SK-N-SH (cell line): ENCODE measurements around the gene SLC2A3. TPM values are rescaled to one million over a fixed set of nuclear protein-coding genes. Genes with fewer than 3 reads are reported as not detected.
"Not testable (repeated sequence)": the region's sequence is repeated elsewhere in the genome, so short reads cannot be mapped to it uniquely, and the experiment has no call there.

ENCODE experiments used
- CTCF ChIA-PET: fragments of 300-600, 350-600 bp; formaldehyde crosslinking; extraction: SDS; loops from one replicate; lab custom pipeline; 2021; lab: Yijun Ruan, JAX
- POLR2A ChIA-PET: fragments of 350-600 bp; sonication (Branson Sonifier 250); formaldehyde crosslinking; extraction: SDS; loops from one replicate; lab custom pipeline; 2020; ENCODE audit warnings: antibody characterized with exemption, inconsistent platforms; lab: Yijun Ruan, JAX
- DNase-seq: peaks from one replicate; pipeline ENCODE4 v3.0.0; 2012
- H2AFZ ChIP-seq: fragments of 200-600 bp; sonication (generic); 2 replicates; pipeline ENCODE4 v1.8.1; 2016; ENCODE audit warnings: antibody characterized with exemption, mild to moderate bottlenecking, low read depth
- H3F3A ChIP-seq: fragments of 200-600 bp; sonication (generic); replicated peaks from 2 replicates; pipeline ENCODE3; 2016; ENCODE audit warnings: antibody characterized with exemption, mild to moderate bottlenecking; ENCODE audit not compliant: insufficient read depth
- H3K27ac ChIP-seq, 2 experiments: fragments of 200-500 bp in 1 of 2; fragments of 200-600 bp in 1 of 2; sonication (Bioruptor generic) in 1 of 2; sonication (generic), shearing (Covaris generic) in 1 of 2; 2 replicates each; pipeline versions ENCODE4 v1.5.1 to v1.6.1; 2014 to 2016; ENCODE audit warnings: low read depth in 2 of 2, inconsistent platforms in 1 of 2, low read length in 1 of 2, mild to moderate bottlenecking in 1 of 2, mixed read lengths in 1 of 2
- H3K27me3 ChIP-seq: fragments of 200-600 bp; sonication (generic), shearing (Covaris generic); 2 replicates; pipeline ENCODE4 v1.6.1; 2016; ENCODE audit warnings: mixed run types; ENCODE audit not compliant: insufficient read depth
- H3K36me3 ChIP-seq, 2 experiments: fragments of 200-500 bp in 1 of 2; fragments of 200-600 bp in 1 of 2; sonication (Bioruptor generic) in 1 of 2; sonication (generic) in 1 of 2; replicated peaks in 1 of 2; 2 replicates each; pipeline versions ENCODE3 to v1.5.1; 2014 to 2016; ENCODE audit warnings: low read length in 1 of 2, mild to moderate bottlenecking in 1 of 2; ENCODE audit not compliant: insufficient read depth in 2 of 2, control insufficient read depth in 1 of 2
- H3K4me1 ChIP-seq, 2 experiments: fragments of 200-500 bp in 1 of 2; fragments of 200-600 bp in 1 of 2; sonication (Bioruptor generic) in 1 of 2; sonication (generic), shearing (Covaris generic) in 1 of 2; 2 replicates each; pipeline versions ENCODE4 v1.5.1 to v1.6.1; 2014 to 2016; ENCODE audit warnings: low read depth in 1 of 2, low read length in 1 of 2, mixed run types in 1 of 2; ENCODE audit not compliant: insufficient read depth in 2 of 2, control insufficient read depth in 1 of 2
- H3K4me2 ChIP-seq: fragments of 200-600 bp; sonication (generic), shearing (Covaris generic); 2 replicates; pipeline ENCODE4 v1.6.1; 2017; ENCODE audit warnings: mixed run types
- H3K4me3 ChIP-seq, 2 experiments: fragments of 200-500 bp in 1 of 2; fragments of 200-600 bp in 1 of 2; sonication (Bioruptor generic) in 1 of 2; sonication (generic), shearing (Covaris generic) in 1 of 2; 2 replicates each; pipeline versions ENCODE4 v1.5.1 to v1.8.1; 2014 to 2016; ENCODE audit warnings: low read depth in 2 of 2, inconsistent platforms in 1 of 2, low read length in 1 of 2, mild to moderate bottlenecking in 1 of 2, mixed read lengths in 1 of 2, moderate library complexity in 1 of 2
- H3K79me2 ChIP-seq: fragments of 200-600 bp; sonication (generic); 2 replicates; pipeline ENCODE4 v1.8.1; 2017; ENCODE audit warnings: mild to moderate bottlenecking; ENCODE audit not compliant: insufficient read depth
- H3K9ac ChIP-seq: fragments of 200-600 bp; sonication (generic); 2 replicates; pipeline ENCODE4 v1.6.1; 2017; ENCODE audit warnings: mixed run types
- H3K9me2 ChIP-seq: fragments of 200-600 bp; sonication (generic); 2 replicates; pipeline ENCODE4 v1.6.1; 2017; ENCODE audit warnings: mixed run types
- H3K9me3 ChIP-seq: fragments of 200-600 bp; sonication (generic); 2 replicates; pipeline ENCODE4 v1.6.1; 2017; ENCODE audit warnings: mixed run types, mild to moderate bottlenecking, moderate library complexity
- H4K20me1 ChIP-seq: fragments of 200-600 bp; sonication (generic); 2 replicates; pipeline ENCODE4 v1.6.1; 2017; ENCODE audit warnings: mild to moderate bottlenecking, mixed run types; ENCODE audit not compliant: insufficient read depth
- CHD2 ChIP-seq: fragments of 150-350 bp; IDR thresholded peaks from 2 replicates; pipeline ENCODE4 v1.6.1; 2018; ENCODE audit warnings: low read length; ENCODE audit not compliant: partially characterized antibody
- MEF2A ChIP-seq: IDR thresholded peaks from 2 replicates; pipeline ENCODE4 v1.4.0; 2012; ENCODE audit warnings: low read depth, borderline replicate concordance
- NRF1 ChIP-seq: IDR thresholded peaks from 2 replicates; pipeline ENCODE4 v1.6.1; 2012; ENCODE audit warnings: low read depth, mild to moderate bottlenecking, low read length
- WGBS: methylation state at CpG from one replicate; pipeline ENCODE4 v1.1.6; 2017; ENCODE audit warnings: low lambda C conversion rate; 5-methylcytosine and 5-hydroxymethylcytosine counted together
- polyA plus RNA-seq, 3 experiments: library from polyadenylated mRNA; depleted of rRNA; stranded (reverse); fragments of >200 nt; gene quantifications; 2 replicates each; pipeline ENCODE4 v1.2.3, GENCODE V29; 2012
- TF ChIP-seq, protein P1 (sequence below): fragments of 150-350 bp; IDR thresholded peaks from 2 replicates; pipeline ENCODE4 v1.6.1; 2016; ENCODE audit warnings: mild to moderate bottlenecking, low read depth, low read length
- TF ChIP-seq, protein P2 (sequence below): fragments of 200-600 bp; sonication (generic); IDR thresholded peaks from 2 replicates; pipeline ENCODE4 v1.6.1; 2017; ENCODE audit warnings: antibody characterized with exemption, mild to moderate bottlenecking, moderate library complexity

SLC2A3 gene
- polyA plus RNA-seq, 1 of the 3 experiments (the other 2 are of a cell fraction): 26.6 TPM

DNA sequence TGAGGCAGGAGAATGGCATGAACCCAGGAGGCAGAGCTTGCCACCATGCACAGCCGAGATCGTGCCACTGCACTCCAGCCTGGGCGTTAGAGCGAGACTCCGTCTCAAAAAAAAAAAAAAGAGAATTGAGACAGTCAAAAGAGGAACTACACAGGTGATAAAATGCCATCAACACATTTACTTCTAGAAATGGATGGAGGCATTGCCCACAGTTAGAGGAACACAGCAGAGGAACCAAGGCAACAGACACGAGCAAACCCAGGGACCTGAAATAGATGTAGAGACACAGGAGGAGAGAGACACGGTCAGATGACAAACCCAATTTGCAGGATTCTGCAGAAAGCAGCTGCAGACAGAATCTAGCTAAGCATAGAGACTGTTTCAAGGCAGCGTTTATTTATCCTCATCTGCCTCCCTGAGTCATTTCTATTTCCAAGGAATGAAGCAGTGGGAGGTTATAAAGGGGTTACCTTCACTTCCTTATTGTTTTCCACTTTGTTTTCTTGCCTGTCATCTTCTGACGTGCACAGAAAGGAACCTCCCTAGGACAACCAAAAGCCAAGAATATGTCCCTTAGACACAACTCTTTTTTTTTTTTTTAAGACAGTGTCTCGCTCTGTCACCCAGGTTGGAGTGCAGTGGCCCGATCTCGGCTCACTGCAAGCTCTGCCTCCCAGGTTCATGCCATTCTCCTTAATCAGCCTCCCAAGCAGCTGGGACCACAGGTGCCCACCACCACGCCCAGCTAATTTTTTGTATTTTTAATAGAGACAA lies 41.6 kb upstream of the SLC2A3 start:
- CTCF ChIA-PET, POLR2A ChIA-PET: not testable (repeated sequence)

DNA sequence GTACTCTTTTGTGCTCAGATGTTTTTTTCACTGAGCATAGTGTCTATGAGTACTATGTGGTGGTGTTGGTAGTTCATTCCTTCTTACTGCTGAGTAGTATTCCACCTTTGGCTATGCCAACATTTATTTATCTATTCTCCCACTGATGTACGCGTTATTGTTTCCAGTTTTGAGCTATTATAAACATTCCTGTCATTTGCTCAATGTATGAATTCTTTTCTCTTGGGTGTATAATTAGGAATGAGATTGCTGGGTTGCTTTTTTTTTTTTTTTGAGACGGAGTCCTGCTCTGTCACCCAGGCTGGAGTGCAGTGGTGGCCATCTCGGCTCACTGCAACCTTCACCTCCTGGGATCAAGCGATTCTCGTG lies 37.5 kb upstream of the SLC2A3 start:
- Histone ChIP-seq H3F3A (peaks cover 15% of the 10 kb centered on the region), H4K20me1 (no peaks in the 10 kb centered on the region), H3K9ac (no peak overlapping the region), H3K79me2 (no peaks in the 10 kb centered on the region), H3K4me2 (no peak overlapping the region), H3K4me3 (no peak overlapping the region), H3K4me1 (peaks cover 2 to 6% of the 10 kb centered on the region in 2 experiments; a peak in 2 of 4 replicates), H3K9me3 (no peaks in the 10 kb centered on the region), H3K27me3 (no peaks in the 10 kb centered on the region), H3K9me2 (no peaks in the 10 kb centered on the region), H3K36me3 (no peaks in the 10 kb centered on the region), H2AFZ (no peak overlapping the region), H3K27ac (no peak overlapping the region)
- DNase-seq: no peak
- POLR2A ChIA-PET: no interaction called here
- CTCF ChIA-PET: interaction anchor here (1.4 kb wide), 1 partner anchor 13 kb away, joined by 4 read pairs; no protein-coding TSS in a partner anchor
- 58% methylated on average over 6 of the region's 6 CpGs for WGBS
- TF ChIP-seq NRF1: no peak
- TF ChIP-seq, protein P1, sequence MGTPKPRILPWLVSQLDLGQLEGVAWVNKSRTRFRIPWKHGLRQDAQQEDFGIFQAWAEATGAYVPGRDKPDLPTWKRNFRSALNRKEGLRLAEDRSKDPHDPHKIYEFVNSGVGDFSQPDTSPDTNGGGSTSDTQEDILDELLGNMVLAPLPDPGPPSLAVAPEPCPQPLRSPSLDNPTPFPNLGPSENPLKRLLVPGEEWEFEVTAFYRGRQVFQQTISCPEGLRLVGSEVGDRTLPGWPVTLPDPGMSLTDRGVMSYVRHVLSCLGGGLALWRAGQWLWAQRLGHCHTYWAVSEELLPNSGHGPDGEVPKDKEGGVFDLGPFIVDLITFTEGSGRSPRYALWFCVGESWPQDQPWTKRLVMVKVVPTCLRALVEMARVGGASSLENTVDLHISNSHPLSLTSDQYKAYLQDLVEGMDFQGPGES: no peak
- TF ChIP-seq MEF2A: no peak
- no peak for TF ChIP-seq CHD2
- TF ChIP-seq, protein P2, sequence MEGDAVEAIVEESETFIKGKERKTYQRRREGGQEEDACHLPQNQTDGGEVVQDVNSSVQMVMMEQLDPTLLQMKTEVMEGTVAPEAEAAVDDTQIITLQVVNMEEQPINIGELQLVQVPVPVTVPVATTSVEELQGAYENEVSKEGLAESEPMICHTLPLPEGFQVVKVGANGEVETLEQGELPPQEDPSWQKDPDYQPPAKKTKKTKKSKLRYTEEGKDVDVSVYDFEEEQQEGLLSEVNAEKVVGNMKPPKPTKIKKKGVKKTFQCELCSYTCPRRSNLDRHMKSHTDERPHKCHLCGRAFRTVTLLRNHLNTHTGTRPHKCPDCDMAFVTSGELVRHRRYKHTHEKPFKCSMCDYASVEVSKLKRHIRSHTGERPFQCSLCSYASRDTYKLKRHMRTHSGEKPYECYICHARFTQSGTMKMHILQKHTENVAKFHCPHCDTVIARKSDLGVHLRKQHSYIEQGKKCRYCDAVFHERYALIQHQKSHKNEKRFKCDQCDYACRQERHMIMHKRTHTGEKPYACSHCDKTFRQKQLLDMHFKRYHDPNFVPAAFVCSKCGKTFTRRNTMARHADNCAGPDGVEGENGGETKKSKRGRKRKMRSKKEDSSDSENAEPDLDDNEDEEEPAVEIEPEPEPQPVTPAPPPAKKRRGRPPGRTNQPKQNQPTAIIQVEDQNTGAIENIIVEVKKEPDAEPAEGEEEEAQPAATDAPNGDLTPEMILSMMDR: no peak

More for the DNA sequence above, 41.6 kb upstream of the SLC2A3 start:
- not testable (repeated sequence) for H3K27me3 ChIP-seq, DNase-seq, H3K9ac ChIP-seq, H3K36me3 ChIP-seq, H3K4me3 ChIP-seq, H3K4me1 ChIP-seq, H3K27ac ChIP-seq, H3F3A ChIP-seq, H3K79me2 ChIP-seq, H4K20me1 ChIP-seq, H3K4me2 ChIP-seq, H3K9me3 ChIP-seq, H3K9me2 ChIP-seq, H2AFZ ChIP-seq
- WGBS: 33% methylated on average over 12 of the region's 13 CpGs
